NB4 (cell line): ENCODE measurements around the gene ACE.

ENCODE experiments used
- DNase-seq: peaks from one replicate; pipeline ENCODE4 v3.0.0; 2010; ENCODE audit warnings: low read depth
- H3K4me3 ChIP-seq: one replicate; pipeline ENCODE4 v1.5.1; 2011; ENCODE audit warnings: mild to moderate bottlenecking, low read depth, low read length, moderate library complexity
- MYC ChIP-seq: IDR thresholded peaks from 2 replicates; pipeline ENCODE4 v1.6.1; 2011; ENCODE audit warnings: low read depth, low read length
- POLR2A ChIP-seq: IDR thresholded peaks from 2 replicates; pipeline ENCODE4 v1.6.1; 2011; ENCODE audit warnings: mild to moderate bottlenecking; ENCODE audit not compliant: insufficient read length; ENCODE audit errors: extremely low read depth
- TF ChIP-seq, protein P1 (sequence below): IDR thresholded peaks from 2 replicates; pipeline ENCODE4 v1.6.1; 2011; ENCODE audit warnings: low read depth, low read length
- TF ChIP-seq, protein P2 (sequence below): IDR thresholded peaks from one replicate; pipeline ENCODE4 v1.5.1; 2012; ENCODE audit warnings: low read depth, low read length

The ACE gene

DNA sequence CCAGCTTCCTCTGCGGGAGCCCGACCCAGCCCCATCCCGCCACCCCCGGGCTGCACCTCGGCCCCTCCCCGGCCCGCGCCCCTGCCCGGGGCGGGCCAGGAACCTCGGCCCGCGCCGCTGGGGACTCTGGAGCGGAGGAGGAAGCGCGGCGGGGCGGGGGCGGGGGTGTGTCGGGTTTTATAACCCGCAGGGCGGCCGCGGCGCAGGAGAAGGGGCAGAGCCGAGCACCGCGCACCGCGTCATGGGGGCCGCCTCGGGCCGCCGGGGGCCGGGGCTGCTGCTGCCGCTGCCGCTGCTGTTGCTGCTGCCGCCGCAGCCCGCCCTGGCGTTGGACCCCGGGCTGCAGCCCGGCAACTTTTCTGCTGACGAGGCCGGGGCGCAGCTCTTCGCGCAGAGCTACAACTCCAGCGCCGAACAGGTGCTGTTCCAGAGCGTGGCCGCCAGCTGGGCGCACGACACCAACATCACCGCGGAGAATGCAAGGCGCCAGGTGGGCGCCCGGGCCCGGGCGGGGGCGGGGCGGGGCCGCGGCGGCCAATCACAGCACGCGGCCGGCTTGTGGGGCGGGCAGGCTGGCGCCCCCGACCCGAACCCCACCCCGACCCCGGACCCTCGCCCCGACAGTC is at the start of gene ACE:
ACE (plus strand) TSS at position 208 of the 626 bp plus-strand sequence; CDS start at position 242, 34 bp downstream.
- peak; percentile 70 for DNase-seq
- TF ChIP-seq MYC = no peak; the same call in 1 of the 2 replicates
- TF ChIP-seq, protein P1, sequence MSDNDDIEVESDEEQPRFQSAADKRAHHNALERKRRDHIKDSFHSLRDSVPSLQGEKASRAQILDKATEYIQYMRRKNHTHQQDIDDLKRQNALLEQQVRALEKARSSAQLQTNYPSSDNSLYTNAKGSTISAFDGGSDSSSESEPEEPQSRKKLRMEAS = peak; percentile 33
- H3K4me3 ChIP-seq = peak within 1 kb of the TSS; percentile 21

DNA sequence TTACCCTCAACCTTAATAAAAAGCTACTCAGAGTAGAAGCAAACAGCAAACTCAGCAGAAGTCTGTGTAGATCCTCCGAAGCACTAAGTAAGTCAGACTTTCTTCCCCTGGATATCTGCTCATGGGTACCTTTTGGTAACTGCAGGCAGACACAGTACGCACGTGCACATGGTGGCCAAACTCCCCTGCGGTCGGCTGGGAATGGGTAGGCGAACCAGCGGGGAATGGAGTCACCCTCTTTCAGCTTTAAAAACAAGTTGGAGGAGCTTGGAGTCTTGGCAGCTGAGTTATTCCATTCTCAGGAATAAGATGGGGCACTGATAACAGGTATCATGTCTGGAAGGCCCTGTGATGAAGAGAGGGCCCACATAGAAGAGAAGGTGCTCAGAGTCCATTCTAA is 47.1 kb upstream of the ACE start:
- DNase-seq = no peak
- no peak overlapping the region for H3K4me3 ChIP-seq
- TF ChIP-seq POLR2A (no peak), MYC (no peak)
- TF ChIP-seq, protein P1 = no peak
- TF ChIP-seq, protein P2, sequence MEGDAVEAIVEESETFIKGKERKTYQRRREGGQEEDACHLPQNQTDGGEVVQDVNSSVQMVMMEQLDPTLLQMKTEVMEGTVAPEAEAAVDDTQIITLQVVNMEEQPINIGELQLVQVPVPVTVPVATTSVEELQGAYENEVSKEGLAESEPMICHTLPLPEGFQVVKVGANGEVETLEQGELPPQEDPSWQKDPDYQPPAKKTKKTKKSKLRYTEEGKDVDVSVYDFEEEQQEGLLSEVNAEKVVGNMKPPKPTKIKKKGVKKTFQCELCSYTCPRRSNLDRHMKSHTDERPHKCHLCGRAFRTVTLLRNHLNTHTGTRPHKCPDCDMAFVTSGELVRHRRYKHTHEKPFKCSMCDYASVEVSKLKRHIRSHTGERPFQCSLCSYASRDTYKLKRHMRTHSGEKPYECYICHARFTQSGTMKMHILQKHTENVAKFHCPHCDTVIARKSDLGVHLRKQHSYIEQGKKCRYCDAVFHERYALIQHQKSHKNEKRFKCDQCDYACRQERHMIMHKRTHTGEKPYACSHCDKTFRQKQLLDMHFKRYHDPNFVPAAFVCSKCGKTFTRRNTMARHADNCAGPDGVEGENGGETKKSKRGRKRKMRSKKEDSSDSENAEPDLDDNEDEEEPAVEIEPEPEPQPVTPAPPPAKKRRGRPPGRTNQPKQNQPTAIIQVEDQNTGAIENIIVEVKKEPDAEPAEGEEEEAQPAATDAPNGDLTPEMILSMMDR = no peak

DNA sequence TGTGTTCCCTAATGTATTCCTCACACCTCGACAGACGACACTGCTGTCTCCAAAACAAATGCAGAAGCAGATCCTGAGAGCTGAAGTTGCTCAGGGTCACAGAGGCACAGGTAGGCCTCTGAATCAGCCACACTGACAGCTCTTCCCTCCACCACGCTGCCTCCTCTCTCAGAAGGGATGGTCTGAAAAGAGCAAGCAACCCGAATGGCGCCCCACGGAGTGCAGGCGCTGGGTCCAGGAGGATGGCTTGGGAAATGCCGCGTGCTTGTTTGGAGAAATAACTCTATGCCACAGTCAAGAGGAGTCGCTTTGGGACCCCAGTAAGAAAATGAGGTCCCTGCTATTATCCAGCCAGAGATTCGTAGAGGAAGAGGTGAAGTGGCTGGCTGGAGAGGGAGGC is 46.6 kb upstream of the ACE start:
- DNase-seq = no peak
- no peak overlapping the region for H3K4me3 ChIP-seq
- TF ChIP-seq, protein P1 = no peak
- no peak for TF ChIP-seq MYC
- TF ChIP-seq, protein P2 = no peak
- no peak for TF ChIP-seq POLR2A

DNA sequence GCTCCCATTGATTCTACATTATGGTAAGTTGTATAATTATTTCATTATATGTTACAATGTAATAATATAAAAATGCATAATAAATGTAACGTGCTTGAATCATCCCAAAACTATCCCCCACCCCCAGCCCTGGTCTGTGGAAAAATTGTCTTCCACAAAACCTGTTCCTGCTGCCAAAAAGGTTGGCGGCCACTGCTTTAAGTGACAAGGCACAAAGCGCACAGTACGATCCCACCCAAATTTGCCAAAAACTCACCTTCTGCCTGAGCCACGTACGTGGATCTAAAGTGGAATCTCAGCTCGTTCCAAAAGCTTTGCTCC is 45.3 kb upstream of the ACE start:
- TF ChIP-seq POLR2A (no peak), MYC (no peak)
- TF ChIP-seq, protein P1 = no peak
- TF ChIP-seq, protein P2 = no peak
- H3K4me3 ChIP-seq = no peak overlapping the region
- DNase-seq = no peak

DNA sequence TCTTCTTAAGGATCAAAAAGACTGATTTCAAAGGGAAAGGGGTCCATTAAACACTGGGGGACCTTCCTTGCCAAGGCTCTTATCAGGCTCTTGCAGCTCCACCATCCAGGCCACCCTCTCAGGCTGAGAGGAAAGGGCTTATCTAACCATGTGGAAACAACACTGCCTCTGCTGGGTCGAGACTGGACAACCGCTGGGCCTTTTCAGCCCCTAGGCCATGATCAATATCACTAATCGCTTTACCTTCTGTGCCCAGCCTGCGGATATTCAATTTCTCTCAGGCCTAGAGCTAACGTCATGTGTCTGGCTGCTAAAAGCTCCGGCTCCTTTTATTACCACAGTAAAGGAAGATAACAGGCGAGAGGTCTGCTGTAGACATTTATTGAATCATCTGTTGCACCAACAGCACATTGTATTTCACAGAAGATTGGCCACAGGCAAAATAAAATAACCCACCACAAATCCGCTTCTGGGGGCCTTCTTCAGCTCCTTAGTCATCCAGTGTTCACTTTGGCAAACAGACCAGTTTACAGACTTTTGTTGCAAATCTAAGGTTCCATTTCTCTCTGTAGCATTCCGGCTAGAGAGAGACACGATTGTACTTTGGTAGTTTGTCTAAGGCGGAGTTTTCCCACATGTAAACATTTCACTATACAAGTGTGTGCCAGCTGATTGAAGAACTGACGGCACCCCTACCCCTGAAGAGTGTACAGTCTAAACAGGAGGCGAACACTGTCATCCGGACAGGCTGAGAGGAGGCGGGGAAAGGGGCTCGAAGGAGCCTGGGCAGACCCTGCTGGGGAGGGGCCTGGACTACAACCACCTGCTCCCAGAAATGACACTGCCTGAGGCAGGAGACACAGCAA is 44.7 kb upstream of the ACE start:
- no peak overlapping the region for H3K4me3 ChIP-seq
- DNase-seq = peak; percentile 34
- TF ChIP-seq POLR2A (no peak), MYC (no peak)
- TF ChIP-seq, protein P1 = no peak
- TF ChIP-seq, protein P2 = no peak
